Measurements from ENCODE around the gene PDZRN4.

PDZRN4 gene

GRCh38 chr12:41468341-41468740, 280.2 kb downstream of the PDZRN4 start:
- no peak overlapping the region for H3K9ac ChIP-seq
- H3K36me3 ChIP-seq (ENCODE audit: control insufficient read depth, insufficient read depth, low read length) = no peaks in the 10 kb centered on the region
- H3K27ac ChIP-seq = no peak overlapping the region
- H3K4me2 ChIP-seq (ENCODE audit: low read length) = peak overlapping the region; percentile 52
- no peak for TF ChIP-seq CTCF (IDR thresholded peaks at IDR 0.05)
- H3K4me1 ChIP-seq = no peaks in the 10 kb centered on the region
- H3K9me3 ChIP-seq (ENCODE audit: control insufficient read depth, low read length) = no peaks in the 10 kb centered on the region
- H3K79me2 ChIP-seq = no peaks in the 10 kb centered on the region
- H2AFZ ChIP-seq = no peak overlapping the region
- no peaks in the 10 kb centered on the region for H3K27me3 ChIP-seq (ENCODE audit: control insufficient read depth, insufficient read depth, low read length)
- peak overlapping the region; percentile 43 for H3K4me3 ChIP-seq (ENCODE audit: low read depth, low read length)

- no peaks in the 10 kb centered on the region for H3K79me2 ChIP-seq
- peak overlapping the region; percentile 43 for H3K4me3 ChIP-seq (ENCODE audit: low read depth, low read length)
- no peak overlapping the region for H3K27ac ChIP-seq
- H3K27me3 ChIP-seq (ENCODE audit: control insufficient read depth, insufficient read depth, low read length) = no peaks in the 10 kb centered on the region
- no peaks in the 10 kb centered on the region for H3K4me1 ChIP-seq
- peak overlapping the region; percentile 52 for H3K4me2 ChIP-seq (ENCODE audit: low read length)
- no peak for TF ChIP-seq CTCF (IDR thresholded peaks at IDR 0.05)
- H3K36me3 ChIP-seq (ENCODE audit: control insufficient read depth, insufficient read depth, low read length) = no peaks in the 10 kb centered on the region
- H3K9me3 ChIP-seq (ENCODE audit: control insufficient read depth, low read length) = no peaks in the 10 kb centered on the region
- no peak overlapping the region for H3K9ac ChIP-seq
- H2AFZ ChIP-seq = no peak overlapping the region
Observed at GRCh38 chr12:41468756-41469155, 280.6 kb downstream of the PDZRN4 start.

GRCh38 chr12:41473441-41473840, 285.3 kb downstream of the PDZRN4 start:
- H3K36me3 ChIP-seq (ENCODE audit: control insufficient read depth, insufficient read depth, low read length) = no peaks in the 10 kb centered on the region
- peak overlapping the region; percentile 82 for H3K27ac ChIP-seq
- no peaks in the 10 kb centered on the region for H3K79me2 ChIP-seq
- H3K9me3 ChIP-seq (ENCODE audit: control insufficient read depth, low read length) = no peaks in the 10 kb centered on the region
- H3K4me3 ChIP-seq (ENCODE audit: low read depth, low read length) = peak overlapping the region; percentile 83
- TF ChIP-seq CTCF (IDR thresholded peaks at IDR 0.05) = no peak
- H3K4me1 ChIP-seq = peaks cover 11% of the 10 kb centered on the region
- H3K9ac ChIP-seq = no peak overlapping the region
- peak overlapping the region; percentile 35 for H2AFZ ChIP-seq
- H3K4me2 ChIP-seq (ENCODE audit: low read length) = peak overlapping the region; percentile 82
- H3K27me3 ChIP-seq (ENCODE audit: control insufficient read depth, insufficient read depth, low read length) = no peaks in the 10 kb centered on the region

- Histone ChIP-seq H3K9me3 (ENCODE audit: control insufficient read depth, low read length) (no peaks in the 10 kb centered on the region), H3K79me2 (no peaks in the 10 kb centered on the region), H3K4me2 (ENCODE audit: low read length) (peak overlapping the region; percentile 82), H3K4me1 (peaks cover 11% of the 10 kb centered on the region), H3K36me3 (ENCODE audit: control insufficient read depth, insufficient read depth, low read length) (no peaks in the 10 kb centered on the region), H2AFZ (no peak overlapping the region), H3K9ac (no peak overlapping the region), H3K27me3 (ENCODE audit: control insufficient read depth, insufficient read depth, low read length) (no peaks in the 10 kb centered on the region), H3K27ac (peak overlapping the region; percentile 82), H3K4me3 (ENCODE audit: low read depth, low read length) (peak overlapping the region; percentile 83)
- no peak for TF ChIP-seq CTCF (IDR thresholded peaks at IDR 0.05)
Observed at GRCh38 chr12:41474001-41474400, 285.9 kb downstream of the PDZRN4 start.

Data from parathyroid adenoma (tissue), 2 donors.